ENCODE data around the gene GLIS1.

Gene GLIS1

GRCh38 chr1:53504901-53505300 lies 234.1 kb downstream of the GLIS1 start:
- H3K27ac ChIP-seq (ENCODE audit: low read length) = no peak overlapping the region
- no peak overlapping the region for H3K9ac ChIP-seq (ENCODE audit: low read length)
- no peak overlapping the region for H2AFZ ChIP-seq (ENCODE audit: low read length)
- H3K36me3 ChIP-seq (replicated peaks; ENCODE audit: insufficient read depth, low read length) = no peaks in the 10 kb centered on the region
- TF ChIP-seq EZH2phosphoT487 (IDR thresholded peaks at IDR 0.05; ENCODE audit: low read length) = no peak
- TF ChIP-seq CTCF (IDR thresholded peaks at IDR 0.05; ENCODE audit: low read length) = no peak
- TF ChIP-seq EZH2 (optimal IDR thresholded peaks at IDR 0.05; ENCODE audit: low read depth, low read length) = no peak
- H3K4me1 ChIP-seq (ENCODE audit: low read length) = no peaks in the 10 kb centered on the region
- no peaks in the 10 kb centered on the region for H3F3A ChIP-seq (ENCODE audit: insufficient read depth, low read length)
- no peak overlapping the region for H3K4me2 ChIP-seq (ENCODE audit: low read depth, low read length)
- no peak overlapping the region for H3K4me3 ChIP-seq (ENCODE audit: low read length)
- no peaks in the 10 kb centered on the region for H3K9me2 ChIP-seq (replicated peaks; ENCODE audit: insufficient read depth, low read length)
- H3K27me3 ChIP-seq (replicated peaks; ENCODE audit: insufficient read depth, low read length) = peaks cover 7% of the 10 kb centered on the region; the same call in 1 of the 2 replicates
- DNase-seq = no peak
- H3K9me3 ChIP-seq (replicated peaks; ENCODE audit: insufficient read depth, low read length) = no peaks in the 10 kb centered on the region
- no peaks in the 10 kb centered on the region for H3K79me2 ChIP-seq (ENCODE audit: low read length)
- no peaks in the 10 kb centered on the region for H4K20me1 ChIP-seq (ENCODE audit: insufficient read depth, low read length)

GRCh38 chr1:53503433-53504217 lies 235.3 kb downstream of the GLIS1 start:
- H3K4me3 ChIP-seq (ENCODE audit: low read length) = no peak overlapping the region
- H3F3A ChIP-seq (ENCODE audit: insufficient read depth, low read length) = no peaks in the 10 kb centered on the region
- no peaks in the 10 kb centered on the region for H3K9me3 ChIP-seq (replicated peaks; ENCODE audit: insufficient read depth, low read length)
- H4K20me1 ChIP-seq (ENCODE audit: insufficient read depth, low read length) = no peaks in the 10 kb centered on the region
- DNase-seq = no peak
- no peaks in the 10 kb centered on the region for H3K9me2 ChIP-seq (replicated peaks; ENCODE audit: insufficient read depth, low read length)
- H3K9ac ChIP-seq (ENCODE audit: low read length) = no peak overlapping the region
- H3K27me3 ChIP-seq (replicated peaks; ENCODE audit: insufficient read depth, low read length) = peaks cover 7% of the 10 kb centered on the region; the same call in 1 of the 2 replicates
- no peaks in the 10 kb centered on the region for H3K36me3 ChIP-seq (replicated peaks; ENCODE audit: insufficient read depth, low read length)
- no peak overlapping the region for H3K4me2 ChIP-seq (ENCODE audit: low read depth, low read length)
- H2AFZ ChIP-seq (ENCODE audit: low read length) = no peak overlapping the region
- TF ChIP-seq EZH2 (optimal IDR thresholded peaks at IDR 0.05; ENCODE audit: low read depth, low read length) (no peak), EZH2phosphoT487 (IDR thresholded peaks at IDR 0.05; ENCODE audit: low read length) (no peak), CTCF (IDR thresholded peaks at IDR 0.05; ENCODE audit: low read length) (no peak)
- no peak overlapping the region for H3K27ac ChIP-seq (ENCODE audit: low read length)
- no peaks in the 10 kb centered on the region for H3K79me2 ChIP-seq (ENCODE audit: low read length)
- no peaks in the 10 kb centered on the region for H3K4me1 ChIP-seq (ENCODE audit: low read length)

DNA sequence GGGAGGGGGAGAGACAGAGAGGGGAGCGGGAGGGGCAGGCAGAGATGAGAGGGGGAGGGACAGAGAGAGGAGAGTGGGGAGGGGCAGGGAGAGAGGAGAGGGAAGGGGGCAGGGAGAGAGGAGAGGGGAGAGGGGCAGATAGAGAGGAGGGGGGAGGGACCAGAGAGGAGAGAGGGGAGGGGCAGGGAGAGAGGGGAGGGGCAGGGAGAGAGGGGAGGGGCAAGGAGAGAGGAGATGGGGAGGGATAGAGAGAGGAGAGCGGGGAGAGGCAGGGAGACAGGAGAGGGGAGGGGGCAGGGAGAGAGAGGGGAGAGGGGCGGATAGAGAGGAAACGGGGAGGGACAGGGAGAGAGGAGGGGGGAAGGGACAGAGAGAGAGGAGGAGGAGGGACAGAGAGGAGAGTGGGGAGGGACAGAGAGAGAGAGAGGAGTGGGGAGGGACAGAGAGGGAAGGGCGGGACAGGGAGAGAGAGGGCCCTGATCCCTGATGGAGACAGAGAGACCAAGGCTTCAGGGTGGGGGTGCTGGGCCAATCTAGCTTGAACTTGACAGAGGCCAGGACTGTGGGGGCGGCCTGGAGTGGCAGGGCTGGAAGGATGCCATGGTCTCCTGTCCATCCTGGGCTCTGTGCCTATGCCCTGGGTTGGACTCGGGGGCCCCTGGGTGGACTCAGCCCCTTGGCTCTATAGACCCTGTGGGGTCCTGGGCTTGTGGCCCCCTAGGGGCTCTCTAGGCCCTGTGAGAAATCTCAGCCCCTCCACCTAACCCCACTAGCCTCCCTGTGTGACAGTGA lies 236.1 kb downstream of the GLIS1 start:
- Histone ChIP-seq H3K4me1 (ENCODE audit: low read length) (no peaks in the 10 kb centered on the region), H3F3A (ENCODE audit: insufficient read depth, low read length) (no peaks in the 10 kb centered on the region)
- TF ChIP-seq EZH2phosphoT487 (IDR thresholded peaks at IDR 0.05; ENCODE audit: low read length) = no peak

More for the DNA sequence above, 236.1 kb downstream of the GLIS1 start:
- Histone ChIP-seq H4K20me1 (ENCODE audit: insufficient read depth, low read length) (no peaks in the 10 kb centered on the region), H3K9ac (ENCODE audit: low read length) (no peak overlapping the region), H3K27ac (ENCODE audit: low read length) (no peak overlapping the region), H3K27me3 (replicated peaks; ENCODE audit: insufficient read depth, low read length) (peaks cover 7% of the 10 kb centered on the region; the same call in 1 of the 2 replicates), H3K9me2 (replicated peaks; ENCODE audit: insufficient read depth, low read length) (no peaks in the 10 kb centered on the region), H3K9me3 (replicated peaks; ENCODE audit: insufficient read depth, low read length) (no peaks in the 10 kb centered on the region), H3K4me3 (ENCODE audit: low read length) (no peak overlapping the region), H3K36me3 (replicated peaks; ENCODE audit: insufficient read depth, low read length) (no peaks in the 10 kb centered on the region), H2AFZ (ENCODE audit: low read length) (no peak overlapping the region), H3K79me2 (ENCODE audit: low read length) (no peaks in the 10 kb centered on the region), H3K4me2 (ENCODE audit: low read depth, low read length) (no peak overlapping the region)
- no peak for DNase-seq
